Activated naive CD4-positive, alpha-beta T cell (primary cell): ENCODE measurements around the gene TMEFF1.

Experiments
- DNase-seq, 4 experiments: peaks; one replicate each; lab custom pipeline; 2025; lab: John Stamatoyannopoulos, UW

TMEFF1 gene

DNA sequence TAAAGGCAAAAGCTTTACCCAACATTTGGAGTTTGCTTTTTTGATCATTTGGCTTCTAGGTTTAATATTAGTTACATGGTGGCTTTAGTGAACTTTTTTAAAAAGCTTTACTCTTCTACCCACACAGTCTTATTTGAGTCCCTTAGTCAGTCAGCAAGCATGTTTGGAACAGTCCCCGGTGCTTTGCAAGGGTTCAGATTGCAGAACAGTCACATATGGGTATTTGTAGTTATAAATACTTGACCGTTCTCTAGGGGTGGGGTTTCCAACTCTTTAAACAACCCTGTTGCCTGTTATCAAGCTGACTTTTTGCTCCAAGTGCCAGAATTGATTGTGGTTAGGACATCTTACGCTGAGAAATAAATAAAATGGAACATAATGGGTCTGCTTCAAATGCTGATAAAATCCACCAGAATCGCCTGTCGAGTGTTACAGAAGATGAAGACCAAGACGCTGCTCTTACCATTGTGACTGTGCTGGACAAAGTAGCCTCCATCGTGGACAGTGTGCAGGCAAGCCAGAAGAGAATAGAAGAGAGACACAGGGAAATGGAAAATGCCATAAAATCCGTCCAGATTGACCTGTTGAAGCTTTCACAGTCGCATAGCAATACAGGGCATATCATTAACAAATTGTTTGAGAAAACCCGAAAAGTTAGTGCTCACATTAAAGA is 105.0 kb downstream of the TMEFF1 start, which contains the start of gene CAVIN4:
CAVIN4 (plus strand) TSS at position 304 of the 673 bp plus-strand sequence; CDS start at position 369, 65 bp downstream.
- DNase-seq, result no peak

DNA sequence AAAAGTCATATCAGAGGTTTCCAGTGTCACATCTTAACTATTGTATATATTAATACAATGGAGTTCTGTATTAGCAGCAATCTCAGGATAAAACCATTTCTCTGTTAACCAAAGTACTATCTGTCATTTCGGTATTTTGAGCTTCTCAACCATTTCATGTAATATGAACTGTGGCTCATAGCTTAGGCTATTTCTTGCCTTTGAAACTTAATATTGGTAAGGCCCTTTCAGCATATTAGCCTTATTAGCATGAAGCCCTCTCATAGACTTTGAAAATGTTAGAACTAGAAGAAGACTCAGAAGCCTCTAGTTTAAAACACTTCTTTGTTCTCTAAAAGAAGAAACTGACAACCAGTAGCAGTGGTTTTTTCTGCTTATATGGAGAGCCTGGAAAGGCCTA is 105.7 kb downstream of the TMEFF1 start:
- DNase-seq, result no peak

DNA sequence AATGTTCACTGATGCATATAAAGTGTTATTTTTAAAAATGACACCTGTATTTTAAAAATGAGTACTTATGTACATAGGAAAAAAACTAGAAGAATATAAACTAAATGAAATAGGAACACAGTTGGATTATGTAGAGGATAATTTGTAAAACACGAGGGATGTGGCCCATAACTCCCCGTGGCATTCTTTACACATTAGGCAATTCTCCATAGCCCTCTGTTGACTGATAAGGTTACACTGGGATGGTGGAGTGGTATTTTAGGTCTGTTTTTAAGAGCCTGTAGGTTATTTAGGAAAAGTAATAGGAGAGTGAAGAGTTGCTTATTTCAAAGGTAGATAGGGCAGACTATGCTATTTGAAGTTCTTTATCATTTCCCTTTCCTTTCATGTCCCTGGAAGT is 106.7 kb downstream of the TMEFF1 start:
- DNase-seq, result no peak

DNA sequence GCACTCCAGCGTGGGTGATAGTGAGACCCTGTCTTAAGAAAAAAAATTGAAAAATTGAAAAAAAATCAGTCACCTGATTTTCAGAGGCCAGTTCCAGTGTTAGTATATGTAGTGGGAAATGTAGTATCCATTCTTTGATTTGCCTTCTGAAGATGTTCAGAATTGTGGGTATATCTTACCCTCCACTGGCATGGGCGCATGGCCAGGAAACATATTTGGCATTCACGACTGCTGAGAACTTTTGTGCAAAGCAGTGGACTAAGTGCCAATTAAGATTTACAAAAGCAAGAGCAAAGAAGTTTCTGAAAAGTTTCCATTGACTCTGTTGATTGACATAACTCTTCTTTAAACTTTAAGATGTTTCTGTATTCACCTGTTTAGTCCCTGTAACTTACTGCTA is 107.3 kb downstream of the TMEFF1 start:
- DNase-seq, result no peak

DNA sequence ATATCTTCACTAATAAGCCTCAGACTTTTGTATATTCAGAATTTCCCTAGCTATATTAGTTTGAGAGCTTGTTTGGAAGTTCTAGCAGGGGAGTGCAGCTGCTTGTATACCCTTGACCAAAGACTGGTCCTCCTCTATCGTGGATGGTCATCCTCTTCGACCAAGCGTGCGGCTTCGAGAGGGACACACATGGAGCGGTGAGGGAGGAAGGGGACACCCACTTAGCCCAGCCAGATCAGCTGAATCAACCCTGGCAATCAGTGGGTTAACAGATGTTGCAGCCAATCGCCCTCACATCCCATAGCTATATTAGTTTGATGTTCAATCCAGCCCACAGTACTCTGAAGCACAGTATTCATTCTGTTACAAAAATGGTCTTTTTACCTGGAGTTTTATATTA is 108.1 kb downstream of the TMEFF1 start:
- no peak for DNase-seq

DNA sequence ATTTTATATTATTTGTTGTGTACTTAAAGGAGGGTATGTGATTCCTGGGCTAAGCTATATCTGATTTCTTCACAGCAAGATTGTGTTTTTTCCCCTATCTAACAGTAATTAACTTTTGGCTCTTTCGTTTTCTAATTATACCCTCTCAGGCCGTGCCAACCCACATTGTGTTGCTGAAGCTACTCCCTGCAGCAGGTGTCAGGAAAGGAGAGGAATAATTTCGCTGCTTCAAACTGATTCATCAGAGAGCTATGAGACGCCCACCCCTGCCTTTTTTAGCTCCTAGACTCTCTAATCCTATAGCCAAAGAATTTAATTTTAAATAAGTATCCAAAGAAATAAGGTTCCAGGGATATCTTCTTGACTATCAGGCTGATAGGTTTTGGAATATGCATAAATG is 108.7 kb downstream of the TMEFF1 start:
- DNase-seq, result no peak

DNA sequence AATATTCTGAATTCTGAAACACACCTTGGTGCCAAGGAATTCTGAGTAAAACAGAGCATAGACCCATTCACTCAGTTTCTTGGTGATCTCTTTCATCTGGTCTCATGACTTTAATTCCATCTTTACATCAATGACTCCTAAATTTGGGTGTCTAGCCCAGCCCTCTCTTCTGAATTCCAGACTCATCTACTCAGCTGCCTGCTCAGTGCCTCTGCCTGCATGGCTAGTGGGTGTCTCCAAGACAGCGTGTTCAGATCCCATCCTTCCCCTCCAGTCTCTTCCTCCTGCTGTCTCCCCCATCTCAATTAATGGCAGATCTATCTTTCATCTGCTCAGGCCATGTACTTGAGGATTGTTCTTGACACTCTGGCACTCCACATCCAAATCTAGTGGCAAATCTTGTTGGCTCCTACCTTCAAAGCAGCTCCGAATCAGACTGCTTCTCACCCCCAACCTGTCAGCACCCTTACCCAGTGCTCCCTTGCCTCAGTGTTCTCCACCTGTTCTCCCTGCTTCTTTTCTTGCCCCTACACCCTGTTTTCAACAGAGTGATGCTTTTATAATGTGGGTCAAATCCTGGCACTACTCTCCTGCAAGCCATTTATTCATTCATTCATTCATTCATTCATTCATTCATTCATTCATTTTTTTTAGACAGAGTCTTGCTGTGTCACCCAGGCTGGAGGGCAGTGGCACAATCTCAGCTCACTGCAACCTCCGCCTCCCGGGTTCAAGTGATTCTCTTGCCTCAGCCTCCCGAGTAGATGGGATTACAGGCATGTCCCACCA is 110.3 kb downstream of the TMEFF1 start:
- no peak for DNase-seq

DNA sequence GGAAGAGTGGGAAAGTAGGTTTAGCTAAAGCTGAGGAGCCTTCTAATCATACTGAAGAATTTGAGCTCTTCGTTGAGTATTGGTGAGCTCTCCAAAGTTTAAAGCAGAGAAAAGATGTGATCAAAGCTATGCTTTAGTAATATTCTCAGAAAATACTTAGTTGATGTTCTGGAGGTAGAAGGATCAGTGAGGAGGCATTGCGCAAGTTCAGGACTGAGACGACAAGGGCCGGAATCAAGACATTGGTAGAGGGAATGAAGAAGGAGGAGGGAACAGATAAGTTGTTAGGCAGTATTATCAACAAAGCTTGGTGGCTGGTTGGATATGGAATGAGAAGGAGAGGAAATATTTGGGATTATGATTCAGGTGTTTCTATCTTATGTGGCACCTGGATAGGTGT is 112.0 kb downstream of the TMEFF1 start:
- DNase-seq, result no peak

DNA sequence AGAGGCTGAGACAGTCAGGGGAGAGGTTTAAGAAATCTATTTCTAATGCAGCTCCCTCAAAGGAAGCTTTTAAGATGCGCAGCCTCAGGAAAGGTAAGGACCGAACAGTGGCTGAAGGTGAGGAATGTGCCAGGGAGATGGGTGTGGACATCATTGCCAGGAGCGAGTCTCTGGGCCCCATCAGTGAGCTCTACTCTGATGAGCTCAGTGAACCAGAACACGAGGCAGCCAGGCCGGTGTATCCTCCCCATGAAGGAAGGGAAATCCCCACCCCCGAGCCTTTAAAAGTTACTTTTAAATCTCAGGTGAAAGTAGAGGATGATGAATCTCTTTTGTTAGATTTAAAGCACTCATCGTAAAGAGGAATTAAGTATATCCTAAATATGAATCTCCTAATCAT is 113.1 kb downstream of the TMEFF1 start:
- DNase-seq, result no peak

DNA sequence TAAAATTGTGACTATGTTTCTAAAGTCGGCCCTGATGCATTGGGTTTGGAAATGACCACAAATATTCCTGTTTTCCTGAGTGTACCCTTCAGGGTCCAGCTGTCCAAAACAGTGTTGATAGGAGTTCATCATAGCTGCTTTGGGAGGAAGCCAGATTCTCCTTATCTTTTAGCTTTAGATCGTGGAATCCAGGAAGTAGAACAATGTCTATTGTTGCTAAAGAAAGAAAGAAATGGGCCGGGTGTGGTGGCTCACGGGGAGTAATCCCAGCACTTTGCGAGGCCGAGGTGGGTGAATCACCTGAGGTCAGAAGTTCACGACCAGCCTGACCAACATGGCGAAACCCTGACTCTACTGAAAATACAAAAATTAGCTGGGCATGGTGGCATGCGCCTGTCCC is 114.4 kb downstream of the TMEFF1 start:
- DNase-seq, result no peak

DNA sequence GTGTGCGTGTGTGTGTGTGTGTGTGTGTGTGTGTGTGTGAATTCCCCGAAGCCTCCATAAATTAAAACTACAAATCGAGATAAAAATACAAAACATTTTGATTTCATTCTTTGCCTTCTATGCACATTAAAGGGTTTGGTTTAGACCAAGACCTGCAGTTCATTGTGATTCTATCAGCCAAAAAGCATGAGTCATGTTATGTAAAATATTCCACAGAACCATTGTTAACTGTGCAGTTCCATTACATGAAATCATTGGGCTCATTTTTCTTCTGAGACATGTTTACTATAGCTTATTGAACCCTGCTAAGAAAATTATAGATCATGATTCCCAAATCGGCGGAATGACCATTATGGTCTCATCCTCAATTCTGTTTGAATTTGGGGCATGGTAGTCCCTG is 116.6 kb downstream of the TMEFF1 start:
- no peak for DNase-seq

DNA sequence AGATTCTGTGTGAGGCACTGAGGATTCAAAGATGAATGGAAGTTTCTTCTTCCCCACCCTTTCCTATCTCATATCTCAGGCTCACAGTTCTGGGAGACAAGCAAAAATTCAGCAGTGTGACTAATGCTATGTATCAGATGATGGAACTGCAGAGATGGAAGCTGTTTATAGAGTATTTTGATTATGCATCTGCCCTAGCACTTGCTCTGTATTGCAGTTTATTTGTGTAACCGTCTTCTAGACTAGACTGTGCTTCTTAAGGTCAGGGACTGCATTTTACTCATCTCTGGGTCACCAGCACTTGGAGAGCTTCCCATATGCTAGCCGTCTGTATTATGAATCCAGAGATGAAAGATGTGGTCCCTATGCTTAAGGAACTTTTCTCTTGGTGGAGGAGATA is 117.5 kb downstream of the TMEFF1 start:
- no peak for DNase-seq

DNA sequence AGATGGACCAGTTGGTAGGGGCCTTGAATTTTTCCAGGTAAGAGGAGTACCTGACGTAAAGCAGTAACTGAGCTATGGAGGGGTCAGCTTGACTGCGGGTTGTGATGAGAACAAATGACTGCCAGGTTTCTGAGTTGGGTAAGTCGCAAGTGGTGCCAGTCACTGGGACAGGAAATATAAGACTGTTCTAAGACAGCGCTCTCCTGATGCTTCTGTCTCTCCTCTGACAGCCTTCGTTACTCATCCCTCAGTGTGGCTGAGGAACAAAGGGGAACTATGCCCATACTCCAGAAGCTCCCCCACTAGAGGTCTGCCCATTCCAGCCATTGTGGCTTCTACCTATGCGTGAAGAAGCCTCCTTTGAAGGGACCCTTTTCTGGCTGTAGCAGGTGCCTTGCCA is 118.2 kb downstream of the TMEFF1 start:
- no peak for DNase-seq

DNA sequence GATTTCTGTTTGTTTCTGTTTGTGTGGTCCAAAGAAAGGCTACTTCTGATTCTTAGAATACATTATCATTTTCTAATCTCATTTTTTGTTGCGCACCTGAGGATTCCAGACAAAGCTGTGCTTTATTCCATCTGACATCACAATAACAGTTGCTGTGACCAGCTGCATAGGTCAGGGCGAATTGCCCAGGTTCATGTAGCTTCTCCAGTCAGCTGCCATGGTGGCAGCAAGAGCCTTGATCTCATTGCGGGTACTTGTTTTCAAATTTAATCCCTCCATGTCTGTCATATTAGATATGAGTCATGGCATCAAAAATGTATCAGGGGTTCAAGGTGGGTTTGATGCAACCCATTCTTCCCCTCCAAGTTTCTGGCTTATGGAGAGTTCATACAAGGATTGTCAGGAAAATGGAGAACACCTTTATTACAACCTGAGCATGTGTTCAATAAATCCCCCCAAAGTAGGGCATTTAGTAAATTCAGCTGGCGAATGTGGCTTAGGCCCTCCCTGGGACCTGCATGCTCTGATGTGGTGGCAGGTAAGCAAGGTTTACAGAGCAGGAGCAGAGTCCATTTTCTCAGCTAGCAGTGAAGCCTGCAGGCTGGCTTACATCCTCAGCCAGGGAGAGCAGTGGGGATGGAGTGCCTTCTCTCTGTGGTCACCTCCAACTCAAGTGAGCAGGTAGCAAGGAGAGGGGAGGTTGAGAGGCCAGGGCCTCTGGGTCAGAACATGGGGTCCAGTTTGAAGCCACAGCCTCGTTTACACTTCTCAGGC is 118.9 kb downstream of the TMEFF1 start:
- DNase-seq, result no peak

DNA sequence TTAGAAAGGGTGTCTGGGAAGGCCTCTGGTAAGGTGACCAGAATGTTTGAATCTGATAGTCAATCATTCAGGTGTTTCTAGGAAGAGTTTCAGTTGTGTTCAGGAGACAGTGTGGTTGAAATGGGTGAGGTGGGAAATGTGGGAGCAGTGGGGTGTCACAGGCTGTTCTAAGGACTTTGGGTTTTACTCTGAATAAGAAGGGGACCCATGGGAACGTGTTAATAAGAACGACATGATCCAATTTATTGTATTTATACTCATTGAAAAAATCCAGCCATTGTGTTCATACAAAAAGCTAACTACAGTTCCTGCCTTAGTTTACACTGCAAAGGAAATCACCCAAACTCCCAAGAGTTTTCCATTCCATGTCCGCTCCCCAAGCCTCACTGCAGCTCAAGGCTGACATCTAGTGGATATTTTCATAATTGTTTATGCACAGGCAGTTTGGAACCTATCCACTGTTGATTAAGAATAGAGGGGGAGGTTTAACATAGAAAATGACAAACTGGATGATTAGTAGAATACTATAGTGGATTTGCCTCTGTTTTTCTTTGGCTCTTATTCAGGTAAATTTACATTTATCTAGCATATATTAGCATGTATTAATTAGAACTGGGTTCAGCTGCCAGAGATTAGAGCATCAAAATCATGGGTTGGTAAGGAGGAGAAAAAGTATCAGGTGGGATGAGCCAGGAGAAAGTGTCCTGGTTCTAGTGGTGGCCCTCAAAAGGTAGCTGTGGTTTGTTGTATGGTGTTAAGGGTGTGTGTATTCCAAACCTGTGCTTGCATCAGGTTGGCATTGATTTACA is 122.6 kb downstream of the TMEFF1 start:
- DNase-seq, result no peak

DNA sequence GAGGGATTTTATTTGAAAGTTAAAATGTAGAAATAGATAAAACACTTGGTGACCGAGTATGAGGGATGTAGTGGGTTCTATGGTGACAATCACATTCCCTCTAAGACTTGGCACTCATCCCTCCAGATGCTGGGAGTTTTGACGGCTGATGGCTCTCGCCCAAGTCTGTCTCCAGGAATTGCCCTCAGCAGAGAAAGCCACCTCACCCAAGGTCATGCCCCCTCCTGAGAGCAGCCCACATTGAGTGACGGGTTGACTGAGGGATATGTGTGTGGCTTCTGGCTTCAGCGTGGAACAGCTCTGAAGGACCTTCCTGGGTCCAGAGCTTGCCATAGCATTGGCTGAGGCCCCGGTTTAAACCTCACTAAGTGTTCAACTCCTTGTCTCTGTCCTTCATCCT is 124.3 kb downstream of the TMEFF1 start:
- DNase-seq, result no peak

DNA sequence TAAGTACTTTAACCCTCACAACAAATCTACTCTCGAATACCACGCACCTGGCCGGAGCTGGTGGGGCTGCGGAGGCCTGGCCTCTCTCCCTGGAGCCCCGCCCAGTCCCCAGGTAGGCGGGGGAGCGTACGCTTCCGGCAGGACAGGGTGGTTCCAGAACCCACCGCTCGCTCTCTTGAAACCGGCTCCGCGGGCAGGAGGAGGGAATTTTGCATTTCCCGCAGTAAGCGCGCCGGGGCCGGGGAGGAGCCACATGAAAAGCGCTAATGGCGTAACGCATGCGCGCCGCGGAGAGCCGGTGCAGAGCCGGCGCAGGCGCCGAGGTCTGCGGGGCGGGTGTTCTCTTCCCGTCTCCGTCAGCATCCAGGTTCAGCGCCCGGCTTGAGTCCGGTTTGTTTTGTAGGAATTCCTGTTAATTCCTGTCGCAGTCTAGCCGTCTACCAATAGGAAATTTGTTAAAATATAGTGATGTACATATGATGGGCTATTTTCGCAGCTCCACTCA is 125.7 kb downstream of the TMEFF1 start:
- DNase-seq, result peak; percentile 47 to 77 (median 59)

DNA sequence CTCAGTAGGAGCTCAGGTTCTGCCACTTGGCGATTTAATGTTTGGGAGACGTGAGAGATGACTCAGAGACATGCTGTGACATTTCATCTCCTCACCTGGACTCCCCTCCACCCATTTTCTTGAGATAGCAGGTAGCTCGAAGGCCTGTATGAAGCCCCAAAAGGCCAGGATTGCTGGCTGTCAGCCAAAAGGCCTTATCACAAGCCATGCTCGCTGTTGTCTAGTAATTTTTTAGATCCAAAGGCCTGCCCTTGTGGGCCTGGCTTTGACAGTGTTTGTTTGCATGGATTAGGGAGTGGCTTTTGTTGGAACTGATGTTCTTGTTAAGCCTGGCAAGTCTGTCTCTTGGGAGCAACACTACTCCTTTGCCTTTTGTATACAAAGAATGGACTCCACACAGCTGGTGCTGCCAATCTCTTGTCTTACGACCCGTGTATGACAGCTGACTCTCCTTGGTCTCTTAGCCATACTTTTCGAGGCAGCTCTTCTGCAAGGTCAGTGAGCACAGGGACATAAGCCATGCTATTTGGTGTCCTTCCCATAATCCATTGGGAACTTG is 127.7 kb downstream of the TMEFF1 start:
- DNase-seq, result no peak

DNA sequence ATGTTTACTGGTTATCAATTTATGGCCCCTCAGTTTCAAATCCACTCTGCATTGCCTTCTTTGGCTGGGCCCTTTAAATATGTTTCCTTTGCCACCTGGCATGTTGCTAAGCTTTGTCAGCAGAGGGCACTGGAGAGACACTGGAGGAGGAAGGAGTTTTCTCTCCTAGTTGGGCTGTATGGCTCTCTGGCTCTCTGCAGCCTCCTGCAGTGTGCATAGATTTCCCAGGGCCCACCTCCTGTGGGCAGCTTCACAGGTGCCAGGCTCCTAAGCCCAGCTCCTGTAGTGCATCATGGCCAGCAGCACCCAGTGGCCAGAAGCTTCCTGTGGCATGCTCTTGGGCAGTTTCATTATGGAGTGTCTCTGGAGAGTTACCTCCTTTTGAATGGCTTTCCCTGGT is 128.3 kb downstream of the TMEFF1 start:
- no peak for DNase-seq

DNA sequence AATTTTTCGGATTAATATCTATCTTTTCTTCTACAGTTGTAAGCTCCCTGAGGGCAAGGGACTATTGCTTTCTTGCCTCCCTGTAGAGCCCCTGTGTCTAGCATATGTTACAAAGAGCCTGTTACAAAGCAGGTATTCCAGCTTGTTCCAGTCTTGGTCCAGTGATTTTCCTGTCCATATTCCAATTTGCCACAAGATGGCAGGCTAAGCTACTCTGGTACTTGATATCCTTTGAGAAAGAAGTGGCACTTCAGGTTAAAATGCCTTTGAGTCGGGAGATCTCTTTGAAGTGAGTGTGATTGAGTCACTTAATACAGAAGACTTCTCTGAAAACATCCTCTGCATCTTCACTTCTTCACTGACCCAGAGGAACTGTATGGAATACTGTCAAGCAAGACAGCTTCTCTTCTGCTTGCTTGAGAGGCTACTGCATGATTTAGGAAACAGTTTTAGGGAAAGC is 129.4 kb downstream of the TMEFF1 start:
- DNase-seq, result no peak

DNA sequence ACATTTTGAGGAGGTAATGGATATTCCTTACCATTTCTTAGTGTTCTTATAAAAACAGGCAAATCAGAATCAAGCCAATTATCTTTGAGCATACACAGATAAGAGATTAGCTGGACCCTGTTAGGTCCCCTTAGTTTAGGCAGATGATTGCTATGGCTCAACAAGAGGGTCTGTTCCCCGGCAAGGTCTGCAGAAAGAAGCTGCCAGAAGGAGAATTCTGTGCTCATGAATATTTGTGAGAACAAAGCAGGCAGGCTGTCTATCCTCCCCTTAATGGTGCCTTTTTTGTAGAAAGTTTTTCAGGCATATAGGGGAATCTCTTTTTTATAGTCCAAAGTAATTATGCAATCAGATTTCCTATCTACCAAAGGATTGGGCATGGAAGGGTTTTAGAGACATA is 132.5 kb downstream of the TMEFF1 start:
- no peak for DNase-seq
